C4-2B (cell line): Measurements from ENCODE around the gene RNF144A.

Experiments
- CTCF ChIP-seq: fragments of 450-650 bp; conservative IDR thresholded peaks from 2 replicates; pipeline ENCODE4 v1.5.1; 2017; ENCODE audit warnings: mild to moderate bottlenecking
- ZFX ChIP-seq: fragments of 450-650 bp; IDR thresholded peaks from 2 replicates; pipeline ENCODE4 v1.6.1; 2017

GRCh38 chr2:6896930-6897759 is 20.1 kb upstream of the RNF144A start:
- TF ChIP-seq CTCF (peak; percentile 81), ZFX (no peak)
